GM12864 (cell line): ENCODE measurements around the gene TMEM108.

Source experiments
- DNase-seq: peaks from one replicate; pipeline ENCODE4 v3.0.0-alpha.2; 2011; ENCODE audit warnings: low read depth
- H3K4me3 ChIP-seq: 2 replicates; pipeline ENCODE4 v1.5.1; 2011; ENCODE audit warnings: mild to moderate bottlenecking, low read depth, low read length, control low read depth
- TF ChIP-seq, protein P1 (sequence below): IDR thresholded peaks from 2 replicates; pipeline ENCODE4 v1.5.1; 2011; ENCODE audit warnings: low read depth, mild to moderate bottlenecking, moderate library complexity, low read length, control low read depth, inconsistent platforms; ENCODE audit errors: missing control alignments

TMEM108 gene

DNA sequence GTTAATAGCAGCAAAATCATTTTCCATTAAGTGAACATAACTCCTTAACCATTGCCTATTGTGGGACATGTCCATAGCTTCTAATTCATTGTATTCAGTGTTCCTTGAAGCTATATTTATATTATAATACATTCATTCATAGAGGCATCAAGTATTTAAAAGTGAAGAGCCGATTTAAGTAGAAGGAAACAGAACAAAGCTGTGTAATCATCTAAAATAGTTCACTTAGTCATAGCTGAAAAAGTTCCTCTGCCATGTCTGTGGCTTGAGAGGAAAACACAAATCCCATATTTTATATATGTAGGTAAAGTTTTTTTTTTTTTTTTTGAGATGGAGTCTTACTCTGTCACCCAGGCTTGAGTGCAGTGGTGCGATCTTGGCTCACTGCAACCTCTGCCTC lies 54.5 kb downstream of the TMEM108 start:
- DNase-seq: no peak
- TF ChIP-seq, protein P1, sequence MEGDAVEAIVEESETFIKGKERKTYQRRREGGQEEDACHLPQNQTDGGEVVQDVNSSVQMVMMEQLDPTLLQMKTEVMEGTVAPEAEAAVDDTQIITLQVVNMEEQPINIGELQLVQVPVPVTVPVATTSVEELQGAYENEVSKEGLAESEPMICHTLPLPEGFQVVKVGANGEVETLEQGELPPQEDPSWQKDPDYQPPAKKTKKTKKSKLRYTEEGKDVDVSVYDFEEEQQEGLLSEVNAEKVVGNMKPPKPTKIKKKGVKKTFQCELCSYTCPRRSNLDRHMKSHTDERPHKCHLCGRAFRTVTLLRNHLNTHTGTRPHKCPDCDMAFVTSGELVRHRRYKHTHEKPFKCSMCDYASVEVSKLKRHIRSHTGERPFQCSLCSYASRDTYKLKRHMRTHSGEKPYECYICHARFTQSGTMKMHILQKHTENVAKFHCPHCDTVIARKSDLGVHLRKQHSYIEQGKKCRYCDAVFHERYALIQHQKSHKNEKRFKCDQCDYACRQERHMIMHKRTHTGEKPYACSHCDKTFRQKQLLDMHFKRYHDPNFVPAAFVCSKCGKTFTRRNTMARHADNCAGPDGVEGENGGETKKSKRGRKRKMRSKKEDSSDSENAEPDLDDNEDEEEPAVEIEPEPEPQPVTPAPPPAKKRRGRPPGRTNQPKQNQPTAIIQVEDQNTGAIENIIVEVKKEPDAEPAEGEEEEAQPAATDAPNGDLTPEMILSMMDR: no peak
- no peak overlapping the region for H3K4me3 ChIP-seq

DNA sequence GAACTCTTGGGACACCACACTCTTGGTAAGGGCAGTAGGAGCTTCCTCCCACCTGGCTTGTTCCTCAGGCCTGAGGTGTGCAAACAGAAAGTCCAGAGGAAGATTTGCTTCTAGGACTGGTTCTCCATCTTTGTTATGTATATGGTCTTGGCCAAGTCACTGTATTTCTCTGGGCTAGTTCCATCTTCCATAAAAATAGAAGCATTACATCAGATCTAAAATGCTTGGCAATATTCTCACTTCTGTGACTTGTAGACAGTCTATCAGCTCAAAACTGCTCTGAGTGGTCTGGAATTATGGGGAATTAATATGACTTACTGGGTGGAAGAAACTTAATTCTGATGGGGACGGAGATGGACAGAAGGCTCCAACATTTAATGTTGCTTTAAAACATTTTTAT lies 55.2 kb downstream of the TMEM108 start:
- TF ChIP-seq, protein P1: no peak
- no peak for DNase-seq

DNA sequence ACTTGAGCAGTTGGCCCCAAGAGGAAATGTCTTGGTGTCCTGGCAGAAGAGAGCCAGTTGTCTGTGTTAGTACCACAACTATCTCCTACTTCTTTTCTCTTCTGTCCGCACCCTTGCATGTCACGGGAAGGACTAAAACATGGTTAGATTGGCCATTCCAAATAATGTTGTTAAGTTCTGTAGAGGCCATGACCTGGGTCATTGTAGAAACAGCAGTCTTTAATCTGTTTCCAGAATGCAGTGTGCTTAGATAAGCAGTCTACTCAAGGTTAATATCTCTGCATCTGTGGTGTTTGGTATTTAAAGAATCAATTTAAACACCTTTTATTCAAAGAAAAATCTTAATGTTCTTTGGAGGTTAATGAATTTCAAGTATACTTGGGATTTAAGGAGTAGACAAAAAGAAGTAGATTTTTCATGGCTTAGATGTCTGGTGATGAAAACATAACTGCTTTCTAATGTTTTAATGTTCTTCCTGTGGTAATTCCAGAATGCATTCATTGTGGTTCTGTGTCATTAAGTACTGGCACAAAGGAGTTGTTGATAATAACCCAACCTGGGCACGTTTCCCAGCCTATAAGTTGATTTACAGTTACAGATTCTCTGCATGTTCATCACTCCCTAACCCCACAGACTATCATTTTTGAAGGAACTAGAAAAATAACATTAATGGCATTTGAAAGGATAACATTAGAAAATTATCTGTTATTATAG lies 58.9 kb downstream of the TMEM108 start:
- TF ChIP-seq, protein P1: no peak
- no peak overlapping the region for H3K4me3 ChIP-seq
- no peak for DNase-seq

More for the DNA sequence above, 55.2 kb downstream of the TMEM108 start:
- H3K4me3 ChIP-seq: no peak overlapping the region

DNA sequence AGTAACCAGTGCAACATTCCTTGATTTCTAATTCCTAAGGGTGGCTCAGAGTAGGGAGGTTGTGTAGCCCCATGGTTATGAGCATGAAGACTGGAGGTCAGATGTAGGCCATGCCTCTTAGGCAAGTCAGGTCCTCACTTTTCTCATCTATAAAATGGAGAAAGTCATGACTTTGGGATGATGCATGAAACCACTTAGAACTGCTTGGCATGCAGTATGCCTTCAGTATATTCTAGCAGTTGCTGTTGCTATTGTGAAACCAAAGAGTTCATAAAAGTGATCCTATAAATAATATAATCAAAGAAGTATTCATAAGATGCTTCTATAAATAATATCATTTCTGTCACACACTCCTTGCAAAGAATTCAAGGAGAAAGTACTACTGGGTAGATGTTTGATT lies 65.5 kb downstream of the TMEM108 start:
- H3K4me3 ChIP-seq: no peak overlapping the region
- TF ChIP-seq, protein P1: no peak
- no peak for DNase-seq

DNA sequence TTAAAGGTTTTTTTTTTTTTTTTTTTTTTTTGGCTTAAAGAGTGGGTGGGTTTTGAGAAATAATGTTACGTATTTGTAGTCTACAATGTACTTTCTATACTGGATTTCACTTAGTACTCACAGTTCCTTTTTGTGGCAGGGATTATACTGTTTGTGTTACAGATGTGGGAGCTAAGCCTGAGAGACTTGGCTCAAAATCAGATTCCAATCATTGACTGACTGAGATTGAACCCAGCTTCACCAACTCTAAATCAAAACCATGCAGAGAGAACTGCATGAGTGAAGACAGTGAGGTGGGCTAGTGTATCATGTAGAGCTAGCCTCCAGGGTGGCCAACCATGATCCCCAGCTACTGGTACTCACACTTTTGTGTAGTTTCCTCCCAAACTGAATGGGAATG lies 68.0 kb downstream of the TMEM108 start:
- H3K4me3 ChIP-seq: no peak overlapping the region
- TF ChIP-seq, protein P1: no peak
- no peak for DNase-seq

DNA sequence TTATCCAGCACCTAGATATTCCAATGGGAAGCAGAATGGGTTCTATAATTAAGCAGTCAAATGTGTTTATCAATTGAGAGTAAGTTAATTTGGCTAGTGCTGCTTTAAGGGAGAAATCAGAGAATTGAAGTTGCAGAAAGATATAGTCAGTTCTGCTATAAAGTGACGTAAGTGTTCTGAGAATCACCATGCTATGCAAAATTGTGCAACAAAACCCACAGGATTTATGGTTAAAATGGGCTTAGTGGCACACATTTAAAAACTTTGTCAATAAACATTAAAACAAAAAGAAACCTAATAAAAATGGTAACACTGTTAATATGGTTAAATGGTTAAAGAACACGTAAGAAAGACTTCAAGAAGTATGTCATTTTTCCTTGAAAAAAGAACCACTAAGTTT lies 74.5 kb downstream of the TMEM108 start:
- TF ChIP-seq, protein P1: no peak
- DNase-seq: no peak
- H3K4me3 ChIP-seq: no peak overlapping the region

DNA sequence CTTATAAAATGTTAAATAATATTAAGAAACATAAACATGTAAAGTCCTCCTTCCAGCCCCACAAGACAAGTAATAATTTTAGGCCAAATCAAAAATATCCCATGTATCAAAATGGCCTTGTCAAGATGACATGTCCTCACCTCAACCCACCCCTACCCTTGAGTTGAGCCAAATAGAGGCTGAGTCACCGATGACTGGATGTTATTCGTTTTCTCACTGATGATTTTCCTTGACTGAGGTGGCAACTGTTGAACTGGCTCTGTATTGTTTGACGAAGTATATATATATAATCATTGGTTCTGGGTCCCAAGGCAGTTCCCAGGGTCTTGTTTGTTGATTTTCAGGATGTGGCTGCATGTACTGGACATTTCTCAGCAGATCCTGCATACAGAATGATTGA lies 75.3 kb downstream of the TMEM108 start:
- no peak for DNase-seq
- H3K4me3 ChIP-seq: no peak overlapping the region
- TF ChIP-seq, protein P1: no peak
